Ammon's horn (tissue), 1 donor: Measurements from ENCODE around the gene SERPINA10.
A peak's percentile ranks its signal among the peaks of the same experiment; 100 is the strongest.

Experiments
- DNase-seq: peaks from one replicate; pipeline ENCODE4 v3.0.0-alpha.2; 2016; ENCODE audit warnings: low spot score

Gene SERPINA10, protein sequence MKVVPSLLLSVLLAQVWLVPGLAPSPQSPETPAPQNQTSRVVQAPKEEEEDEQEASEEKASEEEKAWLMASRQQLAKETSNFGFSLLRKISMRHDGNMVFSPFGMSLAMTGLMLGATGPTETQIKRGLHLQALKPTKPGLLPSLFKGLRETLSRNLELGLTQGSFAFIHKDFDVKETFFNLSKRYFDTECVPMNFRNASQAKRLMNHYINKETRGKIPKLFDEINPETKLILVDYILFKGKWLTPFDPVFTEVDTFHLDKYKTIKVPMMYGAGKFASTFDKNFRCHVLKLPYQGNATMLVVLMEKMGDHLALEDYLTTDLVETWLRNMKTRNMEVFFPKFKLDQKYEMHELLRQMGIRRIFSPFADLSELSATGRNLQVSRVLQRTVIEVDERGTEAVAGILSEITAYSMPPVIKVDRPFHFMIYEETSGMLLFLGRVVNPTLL

DNA sequence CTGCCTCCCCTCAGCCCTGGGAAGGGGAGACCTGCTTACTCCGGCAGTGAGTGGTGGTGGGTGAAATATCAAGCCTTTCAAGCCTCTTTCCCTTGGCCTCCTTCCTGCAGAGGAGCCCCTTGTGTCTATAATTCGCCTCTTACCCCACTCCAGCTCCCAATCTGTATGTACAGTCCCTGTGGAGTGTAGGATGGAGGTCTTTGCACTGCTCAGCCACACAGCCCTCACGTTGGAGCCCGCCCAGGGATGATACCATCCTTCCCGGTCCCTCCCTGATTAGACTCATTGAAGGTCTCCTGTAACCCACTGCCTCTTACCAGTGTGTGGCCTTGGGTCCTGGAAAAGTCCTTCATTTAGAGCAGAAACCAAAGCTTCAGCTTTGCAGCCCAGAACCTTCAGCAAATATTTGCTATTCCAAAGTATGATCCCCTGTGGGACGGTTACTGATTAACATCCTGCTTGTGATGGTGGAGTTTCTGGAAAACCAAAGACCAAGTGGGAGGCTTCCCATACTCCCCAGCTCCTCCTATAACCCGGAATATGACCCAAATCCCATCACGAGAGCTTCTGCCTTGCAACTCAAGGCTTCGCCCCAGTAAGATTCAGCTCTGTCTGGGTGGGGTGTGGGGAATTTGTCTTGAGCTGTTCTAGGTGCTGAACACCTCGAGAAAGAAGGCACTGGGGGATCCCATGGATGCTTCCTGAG lies at the start of gene SERPINA10:
Gene SERPINA10 (minus strand): TSS at position 397 of the 706 bp plus-strand sequence. CDS start 2,675 bp downstream, outside the sequence.
- DNase-seq = no peak

DNA sequence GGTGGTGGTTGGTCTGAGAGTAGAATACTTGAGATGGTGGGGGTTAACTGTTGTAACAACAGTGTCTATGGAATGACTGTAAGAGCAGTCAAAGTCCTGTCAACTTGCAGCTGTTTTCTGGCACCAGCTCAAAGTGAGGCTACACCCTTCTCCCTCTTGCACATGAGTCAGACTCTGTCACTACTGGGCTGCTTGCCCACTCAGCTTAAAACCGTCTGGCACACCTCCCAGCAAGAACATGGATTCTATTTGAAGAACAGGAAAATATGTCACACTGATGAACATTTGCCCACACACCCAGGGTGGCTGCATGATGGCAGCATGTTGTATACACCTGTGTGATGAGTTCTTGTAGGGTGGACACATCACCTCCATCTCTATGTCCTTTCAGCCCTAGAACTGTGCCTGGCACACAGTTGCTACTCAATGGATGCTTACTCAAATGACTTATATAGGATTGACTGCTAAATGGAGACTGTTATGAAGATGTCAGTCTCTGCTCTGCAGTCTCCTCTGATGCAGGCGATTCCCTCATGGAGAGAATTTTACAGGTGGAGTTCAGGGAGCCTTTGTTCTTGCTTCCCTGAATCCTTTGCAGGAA lies 49.4 kb upstream of the SERPINA10 start:
- DNase-seq = peak; percentile 74

DNA sequence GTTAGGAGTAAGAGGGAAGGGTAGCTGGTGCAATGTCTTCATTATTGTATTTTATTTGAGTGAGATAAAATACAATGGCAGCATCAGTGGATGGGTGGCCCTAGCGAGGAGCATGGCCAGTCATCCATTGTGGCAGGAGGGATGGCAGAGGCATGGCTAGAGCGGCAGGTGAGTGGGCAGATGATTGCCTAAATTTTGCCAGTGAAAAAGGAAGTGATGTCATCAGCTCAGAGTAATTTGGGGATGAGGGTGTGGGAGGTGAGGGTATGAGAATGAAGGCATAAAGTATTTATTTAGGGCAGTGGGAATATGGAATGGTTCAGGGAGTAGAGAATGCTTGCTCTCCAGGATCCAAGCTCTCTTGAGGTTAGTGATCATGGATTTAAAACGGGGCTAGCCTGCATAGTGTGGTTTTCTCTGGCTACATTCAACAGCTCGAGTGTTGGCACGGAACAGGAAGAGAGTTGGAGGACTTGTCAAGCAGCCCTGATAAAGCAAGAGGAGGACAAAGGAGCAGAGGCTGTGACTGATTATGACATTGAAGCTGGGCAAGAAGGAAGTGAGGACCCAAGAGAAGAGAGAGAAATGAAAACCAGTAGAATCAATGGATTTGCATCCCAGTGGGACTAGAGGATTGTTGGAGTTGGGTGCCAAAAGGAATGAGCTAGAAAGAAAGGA lies 48.7 kb upstream of the SERPINA10 start:
- DNase-seq = no peak

DNA sequence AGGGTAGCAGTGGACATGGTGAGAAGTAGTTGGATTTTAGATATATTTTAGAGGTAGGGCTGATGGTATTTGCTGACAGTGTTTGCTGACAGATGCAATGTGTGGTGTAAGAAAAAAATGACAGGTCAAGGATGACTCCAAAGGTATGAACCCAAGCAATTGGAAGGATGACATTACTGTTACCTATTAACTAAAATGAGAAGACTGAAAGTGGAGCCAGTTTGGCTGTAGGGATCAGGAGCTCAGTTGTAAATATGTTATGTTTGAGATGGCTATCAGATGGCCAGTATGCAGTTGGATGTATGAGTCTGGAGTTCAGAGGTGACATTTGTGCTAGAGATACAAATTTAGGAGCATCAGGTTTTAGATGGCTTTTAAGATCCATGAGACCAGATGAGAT lies 47.5 kb upstream of the SERPINA10 start:
- no peak for DNase-seq

DNA sequence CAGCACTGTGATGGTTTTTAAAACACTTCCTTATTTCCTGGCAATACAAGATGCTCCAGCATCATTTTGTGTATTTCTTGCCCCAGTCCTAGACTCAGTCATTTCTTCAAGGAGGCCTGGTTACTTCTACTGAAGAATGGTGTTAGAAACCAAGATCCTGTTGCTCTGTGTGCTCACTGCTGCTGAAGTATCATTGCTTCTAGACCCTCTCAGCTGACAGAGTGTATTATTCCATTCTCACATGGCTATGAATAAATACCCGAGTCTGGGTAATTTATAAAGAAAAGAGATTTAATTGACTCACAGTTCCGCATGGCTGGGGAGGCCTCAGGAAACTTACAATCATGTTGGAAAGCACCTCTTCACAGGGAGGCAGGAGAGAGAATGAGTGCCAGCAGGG lies 45.0 kb upstream of the SERPINA10 start:
- DNase-seq = no peak

DNA sequence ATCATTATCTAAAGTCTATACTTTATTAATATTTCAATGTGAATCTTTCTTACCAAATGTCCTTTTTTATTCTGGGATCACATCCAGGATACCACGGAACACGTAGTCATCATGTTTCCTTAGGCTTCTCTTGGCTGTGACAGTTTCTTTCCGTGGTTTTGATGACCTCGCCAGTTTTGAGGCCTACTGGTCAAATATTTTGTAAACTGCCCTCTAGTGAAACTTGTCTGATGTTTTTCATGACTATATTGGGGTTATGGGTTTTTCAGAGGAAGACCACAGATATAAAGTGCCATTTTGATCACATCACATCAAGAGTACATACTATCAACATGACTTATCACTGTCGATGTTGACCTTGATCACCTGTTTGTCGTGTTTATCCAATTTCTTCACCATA lies 44.2 kb upstream of the SERPINA10 start:
- no peak for DNase-seq

DNA sequence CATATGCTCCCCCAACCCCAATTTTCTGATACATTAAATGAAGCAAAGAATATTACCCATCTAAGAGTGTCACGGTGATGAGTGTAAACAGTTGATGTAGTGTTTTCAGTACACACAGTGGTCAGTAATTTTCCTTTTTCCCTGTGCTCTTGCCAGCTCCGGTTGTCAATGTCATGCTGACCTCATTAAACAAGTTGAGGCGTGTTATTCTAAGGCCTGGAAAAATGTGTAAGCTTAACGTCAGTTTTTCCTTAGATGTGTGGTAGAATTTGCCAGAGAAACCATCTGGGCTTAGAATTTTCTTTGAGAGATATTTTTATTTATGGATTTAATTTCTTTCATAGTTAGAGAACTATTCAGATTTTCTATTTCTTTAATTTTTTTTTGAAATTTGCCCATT lies 41.8 kb upstream of the SERPINA10 start:
- no peak for DNase-seq

DNA sequence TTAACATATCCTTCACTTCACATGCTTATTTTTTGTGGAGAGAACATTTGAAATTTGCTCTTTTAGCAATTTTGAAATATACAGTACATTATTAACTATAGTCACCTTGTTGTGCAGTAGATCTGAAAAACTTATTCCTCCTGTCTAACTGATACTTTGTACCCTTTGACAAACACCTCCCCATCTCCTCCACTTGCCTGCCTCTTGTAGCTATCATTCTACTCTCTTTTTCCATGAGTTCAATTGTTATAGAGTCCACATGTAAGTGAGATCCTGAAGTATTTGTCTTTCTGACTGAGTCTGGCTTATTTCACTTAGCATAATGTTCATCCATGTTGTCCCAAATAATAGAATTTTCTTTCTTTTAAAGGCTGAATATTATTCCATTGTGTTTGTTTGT lies 39.5 kb upstream of the SERPINA10 start:
- DNase-seq = no peak

DNA sequence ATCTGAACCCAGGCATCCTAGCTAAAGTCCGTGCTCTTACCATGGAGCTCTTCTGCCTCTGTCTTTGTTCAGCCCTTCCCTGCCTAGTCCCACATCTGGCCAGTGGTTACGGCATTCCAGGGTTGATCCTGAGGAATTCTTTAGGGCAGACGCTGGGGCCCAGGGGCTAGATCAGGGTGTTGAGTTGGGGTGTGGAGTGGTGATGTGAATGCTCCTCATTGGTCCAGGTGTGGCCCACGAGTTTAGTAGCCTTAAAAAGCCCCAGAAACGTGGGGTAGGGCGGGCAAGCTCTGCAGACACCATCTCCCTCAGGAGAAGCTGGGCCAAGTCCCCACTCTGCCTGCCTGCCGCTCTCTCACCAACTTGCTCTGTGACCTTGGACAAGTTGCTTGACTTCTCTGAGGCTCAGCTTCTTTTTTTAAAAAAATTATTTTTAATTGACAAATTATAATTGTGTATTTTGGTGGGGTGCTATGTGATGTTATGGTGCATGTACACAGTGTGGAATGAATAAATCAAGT lies 39.1 kb upstream of the SERPINA10 start:
- DNase-seq = no peak

DNA sequence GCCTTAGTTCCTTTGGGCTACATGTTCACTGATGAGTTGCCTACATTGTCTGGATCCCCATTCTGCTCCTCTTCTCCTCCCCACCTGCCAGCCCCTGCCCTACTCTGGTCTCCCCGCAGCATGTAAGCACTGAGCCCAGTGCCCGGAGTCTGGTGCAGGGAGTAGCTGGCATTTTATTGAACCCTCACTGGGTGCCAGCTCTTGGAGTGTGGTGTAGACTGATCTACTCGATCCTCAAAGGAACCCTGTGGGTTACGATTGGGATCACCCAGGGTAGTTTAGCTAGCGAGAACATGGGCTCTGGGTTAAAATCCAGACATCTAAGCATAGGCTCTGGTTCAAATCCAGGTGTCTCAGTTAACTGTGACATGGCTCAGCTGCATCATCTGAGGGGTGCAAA lies 38.4 kb upstream of the SERPINA10 start:
- no peak for DNase-seq

DNA sequence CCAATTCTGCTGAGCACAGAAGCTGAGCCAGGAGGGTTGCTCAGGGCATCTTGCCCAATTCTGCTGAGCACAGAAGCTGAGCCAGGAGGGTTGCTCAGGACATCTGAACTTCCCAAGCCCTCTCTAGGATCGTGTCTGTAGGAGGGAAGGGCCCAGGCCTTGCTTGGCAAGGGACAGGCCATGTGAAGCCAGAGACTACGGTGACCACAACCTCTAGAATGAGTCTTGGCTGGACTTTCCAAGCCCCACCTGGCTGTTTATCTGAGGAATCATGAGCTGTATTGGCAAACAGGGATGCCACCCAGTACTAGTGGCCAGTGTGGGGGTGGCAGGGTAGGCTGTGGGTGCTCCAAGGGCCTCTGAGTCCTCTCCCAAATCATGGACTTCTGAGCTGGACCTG lies 37.8 kb upstream of the SERPINA10 start:
- DNase-seq = no peak

DNA sequence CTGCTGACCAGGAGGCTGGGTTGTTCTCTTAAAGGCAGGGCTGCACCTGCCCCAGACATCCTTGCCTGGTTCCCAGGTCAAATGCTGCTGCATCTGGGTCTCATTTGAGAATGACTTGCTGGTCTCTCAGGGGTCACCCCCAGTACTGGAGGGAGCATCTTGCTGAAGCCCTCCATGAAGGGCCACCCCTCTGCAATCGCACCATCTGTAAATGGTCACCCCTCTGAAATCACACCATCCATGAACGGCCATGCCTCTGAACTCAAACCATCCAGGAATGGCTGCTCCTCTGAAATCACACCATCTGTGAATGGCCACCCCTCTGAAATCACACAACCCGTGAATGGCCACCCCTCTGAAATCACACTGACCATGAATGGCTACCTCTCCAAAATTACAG lies 37.4 kb upstream of the SERPINA10 start:
- DNase-seq = no peak

DNA sequence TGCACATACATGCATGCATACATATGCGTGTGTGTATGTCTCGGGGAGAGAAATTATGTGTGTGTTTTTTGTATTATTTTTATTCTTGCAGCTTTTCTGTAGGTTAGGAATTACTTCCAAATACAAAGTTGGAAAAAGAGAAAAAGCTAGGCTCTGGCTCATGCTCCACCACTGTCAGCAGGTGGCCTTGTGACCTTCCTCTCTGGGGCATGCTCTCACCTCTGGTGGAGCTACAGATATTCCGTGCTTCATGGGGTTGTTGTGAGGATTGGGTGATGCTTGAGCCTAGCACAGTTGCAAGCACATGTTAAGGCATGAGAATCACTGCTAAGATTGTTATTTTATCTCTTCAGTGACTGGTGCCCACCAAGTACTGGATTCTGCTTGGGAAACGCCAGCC lies 36.8 kb upstream of the SERPINA10 start:
- no peak for DNase-seq

DNA sequence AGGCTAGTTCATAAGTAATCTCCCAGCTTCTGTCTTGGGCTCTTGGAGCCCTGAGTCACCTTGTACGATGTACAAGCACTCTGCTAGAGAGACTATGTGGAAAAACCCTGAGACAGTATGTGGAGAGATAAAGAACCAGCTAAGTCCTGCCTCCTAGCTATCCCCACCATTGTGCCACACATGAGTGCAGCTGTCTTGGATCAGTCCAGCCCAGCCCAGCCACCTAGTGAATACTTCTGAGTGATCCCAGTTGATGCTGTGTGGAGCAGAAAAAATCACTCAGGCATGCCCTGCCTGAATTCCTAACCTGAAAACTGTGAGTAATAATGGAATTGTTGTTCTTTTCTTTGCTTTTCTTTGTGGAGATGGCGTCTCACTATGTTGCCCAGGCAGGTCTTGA lies 35.1 kb upstream of the SERPINA10 start:
- no peak for DNase-seq

DNA sequence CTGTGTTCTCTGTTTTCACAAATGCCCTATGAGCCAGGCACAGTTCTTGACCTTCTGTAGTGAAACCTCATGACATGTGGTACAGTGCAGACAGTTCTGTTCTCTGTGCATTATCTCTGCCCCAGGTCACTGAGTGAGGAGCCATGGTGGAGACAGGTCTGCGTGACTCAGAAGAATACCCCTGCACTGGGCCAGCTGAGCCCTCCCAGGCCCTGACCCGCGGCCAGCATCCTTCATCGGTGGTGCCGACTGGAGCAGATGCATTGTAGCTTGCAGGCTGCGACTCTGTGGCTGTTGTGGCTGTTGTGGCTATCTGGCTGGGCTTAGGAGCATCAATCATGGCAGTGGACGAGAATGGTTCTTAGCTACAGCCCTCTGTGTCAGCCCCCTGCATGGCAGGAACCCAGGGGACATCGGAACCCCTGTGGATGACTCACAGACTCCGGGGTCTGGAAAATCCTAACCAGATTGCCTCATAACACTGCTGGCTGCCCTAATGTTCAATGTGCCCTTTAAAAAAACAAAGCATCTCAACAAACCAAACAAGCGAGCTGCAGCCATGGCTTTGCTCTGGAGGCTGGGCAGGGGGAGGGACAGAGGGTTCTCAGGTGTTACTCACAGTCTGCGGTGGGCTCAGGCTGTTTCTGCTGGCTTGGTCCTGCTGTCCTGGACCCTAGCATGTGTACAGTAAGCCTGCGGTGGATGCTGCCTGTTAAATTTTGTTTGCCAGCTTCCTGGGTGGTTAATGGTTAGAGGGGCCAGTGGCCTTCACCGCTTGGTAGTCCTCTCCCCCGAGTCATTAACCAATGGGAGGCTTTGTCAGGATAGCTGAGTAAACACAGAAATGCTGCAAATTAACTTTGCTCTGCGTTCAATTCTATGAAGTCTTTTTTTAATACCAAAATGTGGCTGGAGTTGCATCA lies 29.8 kb upstream of the SERPINA10 start, which contains the start of gene SERPINA6:
Gene SERPINA6 (minus strand): TSS at position 689 of the 923 bp plus-strand sequence. CDS start 8,688 bp downstream, outside the sequence.
- no peak for DNase-seq

DNA sequence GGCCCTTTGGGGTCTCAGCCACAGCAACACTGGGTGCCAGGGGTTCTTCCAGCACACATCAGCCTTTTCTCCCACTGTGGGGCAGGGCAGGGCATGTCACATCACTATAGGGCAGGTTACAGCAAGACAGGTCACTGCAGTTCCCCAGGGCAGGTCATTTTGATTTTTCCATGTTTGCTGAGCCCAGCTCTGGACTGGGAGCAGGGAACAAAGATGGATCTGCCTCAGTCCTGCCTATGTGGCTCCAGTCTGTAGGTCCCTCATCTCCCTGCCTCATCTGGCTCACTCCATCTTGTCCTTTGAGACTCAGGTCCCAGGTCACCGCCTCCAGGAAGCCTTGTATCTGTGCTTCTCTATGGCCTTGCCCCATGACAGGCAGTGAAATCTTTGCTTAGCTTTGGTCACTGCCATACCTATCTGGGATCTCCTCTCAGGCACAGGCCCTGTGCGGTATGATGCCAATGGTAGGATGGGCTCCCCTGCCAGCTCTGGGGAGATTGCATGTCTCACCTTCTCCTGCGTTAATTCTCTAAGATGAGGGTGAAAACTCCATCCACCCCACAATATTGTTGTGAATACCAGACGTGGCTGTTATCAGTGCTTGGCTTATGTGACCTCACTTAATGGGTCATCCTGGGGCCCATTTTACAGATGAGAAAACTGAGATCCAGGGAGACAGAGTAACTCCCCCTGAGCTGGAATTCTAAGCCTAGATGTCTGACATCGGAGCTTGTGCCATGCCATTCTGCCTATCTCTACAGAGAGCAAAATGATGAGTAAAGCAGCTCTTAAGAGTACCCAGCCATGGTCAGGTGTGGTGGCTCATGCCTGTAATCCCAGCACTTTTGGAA lies 28.6 kb upstream of the SERPINA10 start:
- DNase-seq = no peak

DNA sequence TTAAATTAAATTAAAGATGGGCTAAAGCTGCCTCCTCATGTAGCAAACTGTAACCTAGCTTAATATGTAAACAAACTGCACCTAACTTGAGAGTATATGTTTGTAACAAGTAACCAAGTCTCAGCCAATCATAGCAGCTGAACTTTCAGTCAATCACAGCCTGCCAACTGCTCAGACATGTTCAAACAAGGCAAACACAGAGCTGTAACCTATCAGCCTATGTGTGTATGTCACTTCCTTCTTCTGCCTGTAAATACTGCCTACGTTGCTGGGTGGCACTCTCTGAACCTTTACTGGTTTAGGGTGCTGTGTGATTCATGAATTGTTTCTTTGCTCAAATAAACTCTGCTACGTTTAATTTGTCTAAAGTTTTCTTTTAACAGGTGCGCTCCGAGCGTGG lies 27.2 kb upstream of the SERPINA10 start:
- no peak for DNase-seq

DNA sequence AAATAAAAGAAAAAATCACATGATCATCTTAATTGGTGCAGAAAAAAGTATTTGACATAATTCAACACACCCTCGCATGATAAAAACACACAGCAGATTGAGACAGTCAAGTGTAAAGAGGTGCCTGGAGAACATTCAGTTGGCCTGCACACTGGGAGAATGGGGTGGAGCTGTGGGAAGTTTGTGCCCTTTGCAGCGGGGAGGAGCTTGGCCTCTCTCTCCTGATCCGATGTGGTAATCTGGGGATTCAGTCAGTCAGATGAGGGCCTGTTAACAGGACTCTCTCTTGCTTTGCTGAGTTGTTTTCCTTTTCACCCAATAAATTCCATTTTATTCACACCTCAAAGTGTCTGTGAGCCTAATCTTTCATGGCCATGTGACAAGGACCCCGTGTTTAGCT lies 24.2 kb upstream of the SERPINA10 start:
- no peak for DNase-seq

DNA sequence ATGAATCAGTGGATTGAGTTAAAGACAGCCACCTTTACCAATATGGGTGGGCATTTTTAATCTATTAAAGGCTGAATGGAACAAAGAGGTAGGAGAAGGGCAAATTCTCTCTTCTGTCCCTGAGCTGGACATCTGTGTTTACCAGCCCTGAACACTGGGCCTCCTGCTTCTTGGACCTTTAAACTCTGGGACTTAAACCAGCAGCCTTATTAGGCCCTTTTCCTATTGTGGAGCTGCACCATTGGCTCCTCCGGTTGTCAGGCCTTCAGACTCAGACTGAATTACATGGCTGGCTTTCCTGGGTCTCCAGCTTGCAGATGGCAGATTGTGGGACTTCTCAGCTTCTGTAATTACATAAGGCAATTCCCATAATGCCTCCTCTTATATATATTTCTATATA lies 23.6 kb upstream of the SERPINA10 start:
- DNase-seq = no peak

DNA sequence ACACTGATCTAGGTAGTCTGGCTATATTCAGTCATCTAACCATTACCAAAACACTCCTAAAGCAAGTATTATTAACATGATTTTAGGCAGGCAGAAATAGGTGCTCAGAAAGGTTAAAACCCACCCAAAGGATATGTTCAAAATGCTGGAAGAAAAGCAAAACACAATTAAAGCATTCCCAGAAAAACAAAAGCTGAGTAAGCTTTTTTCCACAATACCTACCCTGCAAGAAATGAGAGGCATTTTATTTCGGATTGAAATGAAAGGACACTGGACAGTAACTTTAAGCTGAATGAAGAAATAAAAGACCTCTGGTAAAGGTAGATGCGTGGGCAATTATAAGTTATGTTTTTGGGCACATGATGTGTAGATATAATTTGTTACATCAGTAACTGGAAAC lies 21.8 kb upstream of the SERPINA10 start:
- no peak for DNase-seq
